ENCODE measurements around the gene SUMO4.

SUMO4 gene

GRCh38 chr6:149445573-149445972, 45.5 kb downstream of the SUMO4 start:
- intact Hi-C loops (cut with DNase I) = no loop called here
- no peak for DNase-seq

- intact Hi-C loops (cut with DNase I) = no loop called here
- DNase-seq = no peak
These were observed 46.8 kb downstream of the SUMO4 start for GRCh38 chr6:149446791-149447376.

GRCh38 chr6:149448821-149449453, 48.9 kb downstream of the SUMO4 start:
- intact Hi-C loops (cut with DNase I) = no loop called here
- DNase-seq = no peak

GRCh38 chr6:149449831-149450678, 50.0 kb downstream of the SUMO4 start:
- no peak for DNase-seq

More at GRCh38 chr6:149449831-149450678, 50.0 kb downstream of the SUMO4 start:
- intact Hi-C loops (cut with DNase I) = no loop called here
